ENCODE data around the gene VEZT.

The VEZT gene

GRCh38 chr12:95339086-95339788 lies 121.6 kb downstream of the VEZT start:
- no peaks in the 10 kb centered on the region for H3K79me2 ChIP-seq

GRCh38 chr12:95342008-95342407 lies 124.4 kb downstream of the VEZT start:
- Histone ChIP-seq H3K27ac (no peak overlapping the region), H2AFZ (no peak overlapping the region), H3K36me3 (ENCODE audit: control insufficient read depth, insufficient read depth, low read length) (no peaks in the 10 kb centered on the region), H3K79me2 (no peaks in the 10 kb centered on the region), H3K27me3 (ENCODE audit: control insufficient read depth, insufficient read depth, low read length) (no peaks in the 10 kb centered on the region), H3K9ac (no peak overlapping the region), H3K9me3 (ENCODE audit: control insufficient read depth, low read length) (no peaks in the 10 kb centered on the region), H3K4me1 (peaks cover 11% of the 10 kb centered on the region), H3K4me2 (ENCODE audit: low read length) (no peak overlapping the region), H3K4me3 (ENCODE audit: low read depth, low read length) (no peak overlapping the region)
- TF ChIP-seq CTCF (IDR thresholded peaks at IDR 0.05) = no peak

More at GRCh38 chr12:95339086-95339788, 121.6 kb downstream of the VEZT start:
- Histone ChIP-seq H3K4me3 (ENCODE audit: low read depth, low read length) (no peak overlapping the region), H3K27me3 (ENCODE audit: control insufficient read depth, insufficient read depth, low read length) (no peaks in the 10 kb centered on the region), H2AFZ (no peak overlapping the region), H3K9me3 (ENCODE audit: control insufficient read depth, low read length) (no peaks in the 10 kb centered on the region), H3K4me2 (ENCODE audit: low read length) (no peak overlapping the region), H3K36me3 (ENCODE audit: control insufficient read depth, insufficient read depth, low read length) (no peaks in the 10 kb centered on the region), H3K9ac (no peak overlapping the region), H3K27ac (no peak overlapping the region), H3K4me1 (peaks cover 10% of the 10 kb centered on the region)
- TF ChIP-seq CTCF (IDR thresholded peaks at IDR 0.05) = no peak

DNA sequence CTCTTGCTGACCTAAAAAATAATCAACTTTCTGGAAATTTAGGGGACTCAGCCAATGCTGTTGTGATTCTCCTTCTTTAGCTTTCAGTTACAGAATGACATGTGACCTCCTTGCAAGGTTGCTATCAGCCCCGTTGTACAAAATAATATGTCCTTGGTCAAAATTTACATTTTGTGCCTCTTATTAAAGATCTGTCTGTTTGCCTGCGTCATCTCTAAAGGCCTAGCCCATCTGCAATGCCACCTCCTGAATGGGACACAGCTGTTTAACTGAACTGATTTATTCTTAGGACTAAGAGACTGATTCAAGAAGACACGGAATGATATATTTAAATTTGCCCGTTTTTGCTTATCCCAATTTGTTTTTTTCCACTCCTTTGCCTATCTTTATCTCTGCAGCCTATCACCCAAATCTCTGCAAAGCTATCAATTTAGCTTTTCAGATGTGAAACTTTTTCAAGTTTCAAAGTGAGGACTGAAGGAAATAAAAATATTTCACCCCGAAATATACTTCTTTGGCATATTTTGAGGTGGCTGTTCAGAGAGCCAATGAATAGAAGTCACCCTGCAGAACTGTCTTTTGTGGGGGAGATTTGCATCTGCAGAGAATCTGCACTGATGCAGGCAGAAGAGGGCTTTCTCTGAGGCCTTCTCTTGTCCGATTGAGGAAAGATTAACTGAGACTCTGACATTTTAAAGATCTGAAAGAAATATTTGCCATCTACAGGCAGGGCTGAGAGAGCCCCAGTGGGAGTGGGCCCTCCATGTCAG lies 126.0 kb downstream of the VEZT start:
- Histone ChIP-seq H3K27me3 (ENCODE audit: control insufficient read depth, insufficient read depth, low read length) (no peaks in the 10 kb centered on the region), H3K4me3 (ENCODE audit: low read depth, low read length) (no peak overlapping the region), H2AFZ (peak overlapping the region; percentile 62), H3K27ac (no peak overlapping the region), H3K4me2 (ENCODE audit: low read length) (no peak overlapping the region), H3K79me2 (no peaks in the 10 kb centered on the region), H3K4me1 (peaks cover 11% of the 10 kb centered on the region), H3K9me3 (ENCODE audit: control insufficient read depth, low read length) (no peaks in the 10 kb centered on the region), H3K9ac (no peak overlapping the region), H3K36me3 (ENCODE audit: control insufficient read depth, insufficient read depth, low read length) (no peaks in the 10 kb centered on the region)
- TF ChIP-seq CTCF (IDR thresholded peaks at IDR 0.05) = no peak

DNA sequence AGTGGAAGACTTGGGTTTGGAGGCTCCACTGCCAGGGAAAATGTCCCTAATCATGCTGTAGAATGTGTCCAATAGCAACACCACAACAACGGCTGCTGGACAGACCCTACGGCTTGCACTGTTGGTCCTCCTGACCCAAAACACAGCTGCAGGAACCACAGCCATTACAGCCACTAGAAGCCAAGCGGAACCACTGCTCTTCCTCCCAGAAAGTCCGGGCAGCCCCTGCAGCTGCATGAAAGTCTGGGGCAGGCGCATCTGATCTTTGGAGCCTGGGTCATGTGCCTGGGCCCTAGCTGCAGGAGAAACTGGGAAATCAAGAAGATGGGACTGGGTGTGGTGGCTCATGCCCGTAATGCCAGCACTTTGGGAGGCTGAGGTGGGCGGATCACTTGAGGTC lies 131.7 kb downstream of the VEZT start:
- no peaks in the 10 kb centered on the region for H3K4me1 ChIP-seq
- H3K4me3 ChIP-seq (ENCODE audit: low read depth, low read length) = no peak overlapping the region
- H3K9me3 ChIP-seq (ENCODE audit: control insufficient read depth, low read length) = no peaks in the 10 kb centered on the region
- H3K79me2 ChIP-seq = no peaks in the 10 kb centered on the region
- no peak for TF ChIP-seq CTCF (IDR thresholded peaks at IDR 0.05)
- no peaks in the 10 kb centered on the region for H3K27me3 ChIP-seq (ENCODE audit: control insufficient read depth, insufficient read depth, low read length)
- H3K27ac ChIP-seq = no peak overlapping the region
- no peaks in the 10 kb centered on the region for H3K36me3 ChIP-seq (ENCODE audit: control insufficient read depth, insufficient read depth, low read length)
- H3K4me2 ChIP-seq (ENCODE audit: low read length) = no peak overlapping the region
- H2AFZ ChIP-seq = no peak overlapping the region
- H3K9ac ChIP-seq = no peak overlapping the region

Measured in parathyroid adenoma (tissue), 2 donors.